ENCODE measurements around the gene MALAT1. TPM values are rescaled to one million over a fixed set of nuclear protein-coding genes. Genes with fewer than 3 reads are reported as not detected.

MALAT1 gene
- total RNA-seq, 4 donors from 2014 or later = 16,732 to 21,734 (median 18,618) TPM

GRCh38 chr11:65538232-65538914 is 39.5 kb downstream of the MALAT1 start:
- TF ChIP-seq CTCF (IDR thresholded peaks at IDR 0.05; ENCODE audit: low read depth) = no peak

GRCh38 chr11:65538915-65539743 is 40.3 kb downstream of the MALAT1 start:
- no peak for TF ChIP-seq CTCF (IDR thresholded peaks at IDR 0.05; ENCODE audit: low read depth)

GRCh38 chr11:65539744-65540289 is 41.0 kb downstream of the MALAT1 start:
- no peak for TF ChIP-seq CTCF (IDR thresholded peaks at IDR 0.05; ENCODE audit: low read depth)

- TF ChIP-seq CTCF (IDR thresholded peaks at IDR 0.05; ENCODE audit: low read depth) = no peak
These were observed 41.6 kb downstream of the MALAT1 start for GRCh38 chr11:65540290-65541092.

GRCh38 chr11:65541093-65541982 is 42.5 kb downstream of the MALAT1 start:
- TF ChIP-seq CTCF (IDR thresholded peaks at IDR 0.05; ENCODE audit: low read depth) = no peak

GRCh38 chr11:65542738-65543390 is 44.0 kb downstream of the MALAT1 start:
- no peak for TF ChIP-seq CTCF (IDR thresholded peaks at IDR 0.05; ENCODE audit: low read depth)

Data from subcutaneous adipose tissue (tissue), 4 donors.